ENCODE measurements around the gene RAB27A. TPM values are rescaled to one million over a fixed set of nuclear protein-coding genes. Genes with fewer than 3 reads are reported as not detected.

The RAB27A gene
- total and polyA plus RNA-seq, 2 of the 8 experiments (the other 6 are each of a cell fraction or from before 2014, with no cell fraction given), result 2.3 to 6.5 TPM

GRCh38 chr15:55266547-55266946 lies 23.1 kb downstream of the RAB27A start (continued):
- TF ChIP-seq CHD7 (IDR thresholded peaks at IDR 0.05; ENCODE audit: insufficient replicate concordance, low read length) (no peak), CEBPB (IDR thresholded peaks at IDR 0.05; ENCODE audit: low read depth, low read length) (no peak), FOSL1 (IDR thresholded peaks at IDR 0.05; ENCODE audit: insufficient read depth, low read depth, low read length) (no peak), RBBP5 (IDR thresholded peaks at IDR 0.05; ENCODE audit: borderline replicate concordance, low read depth, low read length) (no peak), SP1 (IDR thresholded peaks at IDR 0.05; ENCODE audit: low read depth, low read length) (no peak), RXRA (IDR thresholded peaks at IDR 0.05; ENCODE audit: insufficient read depth, low read depth, low read length) (no peak), CBX5 (IDR thresholded peaks at IDR 0.05; ENCODE audit: low read depth, low read length) (no peak)
